SK-N-SH (cell line): Measurements from ENCODE around the gene ASPG.

Experiments
- CTCF ChIP-seq: fragments of 200-600 bp; sonication (generic); IDR thresholded peaks from 2 replicates; pipeline ENCODE4 v1.6.1; 2017; ENCODE audit warnings: antibody characterized with exemption, mild to moderate bottlenecking, moderate library complexity
- FOXJ3 ChIP-seq: sonication (generic); formaldehyde crosslinking; IDR thresholded peaks from 2 replicates; pipeline ENCODE4 v1.5.1; 2020; ENCODE audit warnings: mild to moderate bottlenecking, missing genetic modification reagents
- GABPA ChIP-seq: IDR thresholded peaks from 2 replicates; pipeline ENCODE4 v1.4.0; 2012; ENCODE audit warnings: low read depth, mild to moderate bottlenecking
- RAD21 ChIP-seq: IDR thresholded peaks from 2 replicates; pipeline ENCODE4 v1.6.1; 2012; ENCODE audit warnings: mild to moderate bottlenecking, low read length
- YY1 ChIP-seq: IDR thresholded peaks from 2 replicates; pipeline ENCODE4 v1.4.0; 2012; ENCODE audit warnings: low read depth, mild to moderate bottlenecking

- TF ChIP-seq FOXJ3 (CRISPR knock-in tag) = no peak
- no peak for TF ChIP-seq YY1
- no peak for TF ChIP-seq GABPA
- no peak for TF ChIP-seq RAD21
- TF ChIP-seq CTCF = no peak
Observed at GRCh38 chr14:104125011-104125410, 39.5 kb downstream of the ASPG start.
